Activated naive CD4-positive, alpha-beta T cell (primary cell): Measurements from ENCODE around the gene GATAD2A.

Experiments used
- DNase-seq, 4 experiments: peaks; one replicate each; lab custom pipeline; 2025; lab: John Stamatoyannopoulos, UW

The GATAD2A gene

DNA sequence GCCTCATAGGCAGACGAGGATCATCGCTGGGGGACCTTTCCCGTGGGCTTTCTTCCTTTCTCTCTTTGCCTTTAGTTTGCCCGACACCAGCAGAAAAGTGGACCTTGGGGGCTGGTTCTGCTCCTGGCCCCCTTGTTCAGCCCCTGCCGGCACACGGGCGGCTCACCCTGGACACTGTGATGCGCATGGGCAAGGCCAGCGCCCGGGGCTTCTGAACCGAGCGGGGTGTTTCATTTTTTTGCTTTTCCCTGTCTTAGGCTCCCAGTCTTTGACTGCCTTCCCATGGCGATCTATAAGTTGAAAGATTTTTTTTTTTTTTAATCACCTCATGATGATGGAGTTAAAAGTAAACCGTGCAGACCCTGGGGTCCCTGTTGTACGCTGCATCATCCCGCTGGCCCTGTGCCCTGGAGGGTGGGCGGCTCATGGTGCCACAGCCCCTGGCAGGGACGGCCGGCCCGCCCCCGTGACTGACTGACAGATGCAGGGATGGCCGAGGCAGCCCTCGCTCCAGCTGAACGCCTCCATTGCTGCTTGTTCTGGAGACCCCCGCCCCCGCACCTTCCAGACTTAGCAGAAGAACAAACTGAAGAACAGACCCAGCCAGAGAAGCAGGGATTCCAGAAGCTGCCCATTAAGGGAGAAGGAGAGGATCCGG lies 100.3 kb downstream of the GATAD2A start:
- DNase-seq, result no peak

DNA sequence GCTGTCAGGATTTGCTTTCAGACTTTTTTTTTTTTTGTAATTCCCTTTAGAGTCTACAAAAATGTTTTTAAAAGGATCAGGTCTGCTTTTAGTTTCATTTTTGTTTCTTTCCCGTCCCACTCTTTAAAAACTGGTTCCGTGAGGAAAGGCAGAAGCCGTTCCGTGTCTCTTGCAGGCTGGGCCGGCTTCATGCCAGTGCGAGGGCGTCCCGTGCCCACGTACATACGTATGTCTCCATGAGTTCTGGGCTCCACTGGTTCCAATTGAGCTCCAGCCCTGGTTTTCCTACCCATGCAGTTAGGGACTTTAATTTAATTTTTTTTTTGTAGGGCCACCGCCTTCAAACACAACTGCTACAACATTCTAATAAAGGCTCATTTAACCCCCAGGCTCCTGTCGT lies 101.1 kb downstream of the GATAD2A start:
- no peak for DNase-seq

DNA sequence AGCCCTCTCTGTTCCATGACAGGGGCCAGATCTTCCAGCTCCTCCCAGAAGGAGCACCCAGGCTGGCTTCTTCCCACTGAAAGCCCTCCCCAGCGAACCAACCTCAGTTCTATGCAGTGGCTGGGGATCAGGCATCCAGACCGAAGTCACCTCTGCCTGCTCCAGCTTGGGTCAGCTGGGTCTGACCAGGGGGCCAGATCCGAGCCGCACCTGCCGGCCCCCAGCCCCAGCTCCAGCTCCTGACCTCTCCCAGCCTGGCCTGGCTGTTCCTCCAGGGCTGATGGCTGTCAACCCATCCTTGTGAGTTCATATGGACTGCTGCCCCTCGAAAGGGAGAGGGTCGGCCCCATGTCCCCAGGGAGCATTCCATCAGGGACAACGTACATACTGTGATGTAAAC lies 101.9 kb downstream of the GATAD2A start:
- DNase-seq, result no peak

DNA sequence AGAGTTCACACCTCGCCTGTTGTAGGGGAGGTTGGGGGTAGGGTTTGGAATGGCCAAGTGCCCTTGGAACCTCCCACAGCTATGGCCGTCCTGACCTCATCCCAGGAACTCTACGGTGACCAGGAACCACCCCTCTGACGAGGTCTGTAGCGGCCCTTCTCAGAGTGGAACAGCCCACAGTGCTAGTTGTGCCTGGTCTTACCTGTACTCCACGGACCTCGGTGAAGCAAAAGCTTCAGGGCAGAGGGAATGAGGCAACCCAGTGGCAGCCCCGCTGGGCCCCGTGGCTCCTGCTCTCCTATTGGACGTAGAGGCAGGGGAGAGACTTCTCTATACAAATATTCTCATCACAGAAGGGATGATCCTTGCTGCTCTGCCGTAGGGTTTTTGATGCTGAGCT lies 102.7 kb downstream of the GATAD2A start:
- no peak for DNase-seq

DNA sequence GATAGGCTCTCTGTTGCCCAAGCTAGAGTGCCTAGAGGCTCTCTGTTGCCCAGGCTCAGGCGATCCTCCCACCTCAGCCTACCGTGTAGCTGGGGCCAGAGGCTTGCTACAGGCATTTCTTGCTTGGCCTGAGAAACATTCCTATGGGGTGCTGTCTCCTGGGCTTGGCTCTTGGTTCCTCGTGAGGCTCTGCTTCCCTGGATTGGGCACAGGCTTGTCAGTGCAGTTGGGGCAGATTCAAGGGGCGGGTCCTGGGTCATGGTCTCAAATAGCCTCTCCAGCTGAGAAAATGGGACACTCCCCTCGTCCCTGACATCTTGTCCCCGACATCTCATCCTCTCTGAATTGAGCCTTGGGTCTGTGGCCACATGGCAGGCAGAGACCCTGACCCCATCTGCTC lies 105.0 kb downstream of the GATAD2A start:
- DNase-seq, result no peak

DNA sequence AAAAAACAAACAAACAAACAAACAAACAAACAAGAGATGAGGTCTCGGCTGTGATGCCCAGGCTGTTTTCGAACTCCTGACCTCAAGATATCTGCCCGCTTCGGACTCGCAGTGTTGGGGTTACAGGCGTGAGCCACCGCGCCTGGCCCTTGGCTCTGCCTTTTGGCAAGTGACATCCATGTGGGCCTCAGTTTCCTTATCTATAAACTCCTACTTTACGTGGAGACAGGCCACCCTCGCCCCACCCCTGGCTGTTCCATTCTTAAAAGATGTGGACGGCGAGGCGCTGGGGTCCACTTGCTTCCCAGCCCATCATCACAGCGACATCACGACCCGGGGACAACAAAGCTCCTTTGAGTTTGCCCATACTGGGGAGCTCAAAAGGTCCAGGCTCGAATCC lies 108.2 kb downstream of the GATAD2A start:
- no peak for DNase-seq

DNA sequence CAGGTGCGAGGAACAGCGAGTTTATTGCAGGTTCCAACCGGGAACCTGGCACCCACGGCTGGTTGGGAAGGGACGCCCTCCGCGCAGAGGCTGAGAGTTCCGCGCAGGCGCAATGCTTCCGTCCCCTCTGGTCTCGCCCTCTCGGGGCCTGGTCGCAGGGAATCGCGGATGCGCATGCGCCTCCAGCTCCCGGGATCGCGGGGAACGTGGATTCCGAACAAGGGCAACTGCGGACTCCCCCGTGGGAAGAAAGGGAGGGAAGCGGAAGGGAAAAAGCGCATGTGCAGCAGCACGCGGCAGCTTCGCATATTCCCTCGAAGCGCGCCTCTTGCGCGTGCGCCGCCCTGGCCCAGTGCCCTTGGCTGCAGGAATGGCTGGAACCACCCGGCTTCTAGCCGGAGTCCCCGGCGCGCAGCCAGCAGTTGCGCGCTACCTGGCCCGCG lies 108.8 kb downstream of the GATAD2A start:
- DNase-seq, result peak in 1 of 4 experiments; percentile 13

DNA sequence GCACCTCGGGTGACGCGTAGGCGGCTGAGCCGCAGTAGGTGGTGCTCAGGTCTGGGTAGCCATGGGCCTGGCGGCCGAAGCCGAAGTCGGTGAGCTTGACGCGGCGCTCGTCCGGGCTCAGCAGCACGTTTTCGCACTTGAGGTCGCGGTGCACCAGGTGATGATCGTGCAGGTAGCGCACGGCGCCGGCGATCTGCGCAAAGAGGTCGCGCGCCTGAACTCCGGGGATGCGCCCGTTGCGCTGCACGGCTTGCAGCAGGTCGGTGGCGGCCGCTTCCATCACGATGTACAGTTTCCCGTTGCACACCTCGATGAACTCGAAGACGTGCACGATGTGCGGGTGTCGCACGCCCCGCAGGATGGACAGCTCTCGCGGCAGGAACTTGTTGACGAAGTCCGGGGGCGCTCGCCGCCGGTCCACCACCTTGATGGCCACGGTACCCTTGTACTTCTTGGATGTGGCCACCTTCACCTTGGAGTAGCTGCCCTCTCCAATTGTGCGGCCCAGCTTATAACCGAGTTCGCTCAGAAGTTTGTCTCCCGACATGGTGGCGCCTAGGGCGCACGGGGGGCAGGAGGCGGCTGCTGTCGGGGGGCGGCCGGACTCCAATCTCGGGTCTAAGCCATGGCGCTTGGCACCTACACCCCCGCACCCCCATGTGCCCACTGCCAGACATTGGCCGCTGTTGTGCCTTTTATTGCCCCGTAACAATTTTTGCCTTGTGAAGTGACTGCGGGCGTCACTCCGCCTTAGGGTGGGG lies 109.6 kb downstream of the GATAD2A start, which contains the start of gene TSSK6:
TSS of gene TSSK6 (minus strand) at position 668 of the 761 bp plus-strand sequence. CDS start at position 547, 121 bp downstream.
- no peak for DNase-seq

DNA sequence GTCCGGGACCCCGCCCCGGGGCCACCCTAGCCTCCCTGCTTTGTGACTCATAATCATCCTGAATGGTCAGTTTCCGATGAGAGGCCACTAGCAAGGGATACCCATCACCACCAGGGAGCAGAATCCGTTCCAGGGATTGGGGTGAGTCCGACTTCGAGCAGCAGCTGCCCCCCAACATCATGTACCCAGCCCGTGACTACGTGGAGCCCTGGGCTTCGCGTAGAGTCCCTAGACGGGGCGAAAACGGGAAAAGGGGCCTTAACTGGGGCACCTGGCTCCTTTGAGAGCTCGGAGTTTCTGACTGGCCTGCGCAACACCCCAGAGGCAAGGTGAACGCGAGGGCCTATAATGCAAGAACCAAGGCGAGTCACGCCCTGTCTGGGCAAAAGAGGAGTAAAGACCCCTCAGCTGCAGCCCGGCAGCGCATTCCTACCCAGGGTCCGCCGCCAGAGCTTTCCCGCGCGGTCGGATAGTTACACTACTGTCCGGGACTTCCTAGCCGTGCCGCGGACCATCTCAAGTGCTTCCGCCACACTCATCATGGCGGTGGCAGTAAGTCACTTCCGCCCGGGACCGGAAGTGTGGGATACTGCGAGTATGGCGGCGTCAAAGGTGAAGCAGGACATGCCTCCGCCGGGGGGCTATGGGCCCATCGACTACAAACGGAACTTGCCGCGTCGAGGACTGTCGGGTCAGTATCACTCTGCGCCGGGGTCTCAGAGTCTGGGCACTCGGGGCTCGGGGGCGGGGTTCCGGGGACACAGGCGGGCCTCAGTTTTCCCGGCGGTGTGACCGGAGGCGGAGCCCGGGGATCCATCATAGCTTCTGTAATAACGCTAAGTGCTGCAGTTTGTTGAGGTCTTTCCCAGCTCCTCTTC lies 110.4 kb downstream of the GATAD2A start, which contains the start of gene NDUFA13:
TSS of gene NDUFA13 (plus strand) at position 584 of the 878 bp plus-strand sequence. CDS start at position 598, 14 bp downstream.
- DNase-seq, result peak; percentile 87 to 96 (median 92)

DNA sequence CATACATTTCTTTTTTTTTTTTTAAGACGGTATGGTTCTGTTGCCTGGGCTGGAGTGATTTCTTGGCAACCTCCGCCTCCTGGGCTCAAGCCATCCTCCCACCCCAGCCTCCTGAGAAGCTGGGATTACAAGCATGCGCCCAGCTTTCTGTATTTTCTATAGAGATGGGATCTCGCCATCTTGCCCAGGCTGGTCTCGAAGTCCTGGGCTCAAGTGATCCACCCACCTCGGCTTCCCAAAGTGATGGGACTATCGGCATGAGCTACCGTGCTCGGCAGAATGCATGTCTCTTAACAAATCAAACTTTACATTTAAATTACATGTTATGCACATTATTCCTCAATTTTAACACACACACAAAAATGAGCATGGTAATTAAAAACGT lies 111.8 kb downstream of the GATAD2A start:
- no peak for DNase-seq

DNA sequence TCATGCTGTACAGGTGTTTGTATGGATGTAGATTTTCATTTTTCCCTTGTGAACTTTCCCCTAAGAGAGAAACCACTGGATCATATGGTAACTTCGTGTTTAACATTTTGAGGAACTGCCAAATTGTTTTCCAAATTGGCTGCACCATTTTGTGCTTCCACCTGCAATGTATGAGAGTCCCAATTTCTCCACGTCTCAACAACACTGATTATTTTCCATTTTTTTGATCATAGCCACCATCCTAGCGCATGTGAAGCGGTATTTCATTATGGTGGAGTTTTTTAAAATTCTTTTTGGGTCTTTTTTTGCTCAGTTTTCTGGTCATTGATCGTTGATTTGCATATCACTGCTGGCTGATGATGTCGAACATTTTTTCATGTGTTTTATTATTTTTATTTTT lies 115.5 kb downstream of the GATAD2A start:
- no peak for DNase-seq

DNA sequence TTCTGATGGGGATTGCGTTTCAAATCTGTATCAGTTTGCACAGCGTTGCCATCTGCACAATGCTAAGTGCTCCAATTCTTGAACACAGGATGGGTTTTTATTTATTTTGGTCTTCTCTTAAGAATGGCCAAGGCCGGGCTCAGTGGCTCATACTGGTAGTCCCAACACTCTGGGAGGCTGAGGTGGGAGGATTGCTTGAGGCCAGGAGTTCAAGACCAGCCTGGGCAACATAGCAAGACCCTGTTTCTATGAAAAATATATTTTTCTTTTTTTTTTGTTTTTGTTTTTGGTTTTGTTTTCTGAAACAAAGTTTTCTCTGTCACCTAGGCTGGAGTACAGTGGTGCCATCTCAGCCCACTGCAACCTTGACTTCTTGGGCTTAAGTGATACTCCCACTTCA lies 117.7 kb downstream of the GATAD2A start:
- no peak for DNase-seq

DNA sequence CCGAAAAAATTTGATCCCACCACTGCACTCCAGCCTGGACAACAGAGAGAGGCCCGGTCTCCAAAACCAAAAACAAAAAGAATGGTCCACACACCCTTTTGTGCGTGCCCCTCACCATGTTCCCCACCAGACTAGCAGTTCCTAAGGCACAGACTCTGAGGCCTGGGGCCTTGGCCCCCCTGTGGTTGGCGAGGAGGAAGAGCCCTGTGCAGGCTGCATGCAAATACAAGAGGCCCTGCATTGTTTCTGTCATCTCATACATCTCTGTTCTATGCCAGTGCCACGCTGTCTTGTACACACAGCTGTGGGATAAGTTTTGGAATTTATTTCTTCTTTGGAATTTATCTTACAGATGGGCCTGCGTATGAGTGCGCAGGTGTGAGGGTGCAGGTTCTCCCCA lies 118.6 kb downstream of the GATAD2A start:
- DNase-seq, result no peak

DNA sequence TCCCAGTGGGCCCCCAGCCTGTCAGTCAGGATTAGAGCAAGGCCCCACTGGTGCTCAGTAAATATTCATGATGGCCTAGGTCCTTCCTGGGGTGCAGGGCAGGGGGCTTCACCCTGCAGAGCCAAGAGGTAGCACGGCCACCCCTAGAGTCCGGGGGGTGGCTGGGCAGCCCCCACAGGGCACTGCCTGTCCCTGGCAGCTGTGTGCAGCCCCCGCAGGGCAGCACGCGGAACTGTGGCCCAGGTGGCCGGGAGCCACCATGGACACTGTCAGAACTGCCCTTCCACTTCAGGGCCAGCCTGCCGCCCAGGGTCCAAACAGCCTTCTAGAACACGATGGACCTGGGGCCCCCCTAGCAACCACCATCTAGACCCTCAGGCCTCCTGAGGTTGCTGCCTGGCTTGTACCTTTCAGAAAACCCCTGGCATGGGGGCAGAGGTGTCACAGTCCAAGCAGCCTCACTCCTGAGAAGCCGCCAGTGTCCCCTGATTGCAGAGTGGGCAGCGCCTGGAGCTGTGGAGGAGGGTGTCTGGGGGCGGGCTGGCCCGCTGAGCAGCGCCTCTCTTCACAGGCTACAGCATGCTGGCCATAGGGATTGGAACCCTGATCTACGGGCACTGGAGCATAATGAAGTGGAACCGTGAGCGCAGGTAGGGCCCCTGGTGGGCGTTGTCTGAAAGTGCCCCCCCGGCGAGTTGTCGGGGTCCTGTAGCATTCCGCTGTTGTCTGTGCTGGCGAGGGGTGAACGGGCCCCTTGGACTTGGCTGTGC lies 120.3 kb downstream of the GATAD2A start:
- no peak for DNase-seq

DNA sequence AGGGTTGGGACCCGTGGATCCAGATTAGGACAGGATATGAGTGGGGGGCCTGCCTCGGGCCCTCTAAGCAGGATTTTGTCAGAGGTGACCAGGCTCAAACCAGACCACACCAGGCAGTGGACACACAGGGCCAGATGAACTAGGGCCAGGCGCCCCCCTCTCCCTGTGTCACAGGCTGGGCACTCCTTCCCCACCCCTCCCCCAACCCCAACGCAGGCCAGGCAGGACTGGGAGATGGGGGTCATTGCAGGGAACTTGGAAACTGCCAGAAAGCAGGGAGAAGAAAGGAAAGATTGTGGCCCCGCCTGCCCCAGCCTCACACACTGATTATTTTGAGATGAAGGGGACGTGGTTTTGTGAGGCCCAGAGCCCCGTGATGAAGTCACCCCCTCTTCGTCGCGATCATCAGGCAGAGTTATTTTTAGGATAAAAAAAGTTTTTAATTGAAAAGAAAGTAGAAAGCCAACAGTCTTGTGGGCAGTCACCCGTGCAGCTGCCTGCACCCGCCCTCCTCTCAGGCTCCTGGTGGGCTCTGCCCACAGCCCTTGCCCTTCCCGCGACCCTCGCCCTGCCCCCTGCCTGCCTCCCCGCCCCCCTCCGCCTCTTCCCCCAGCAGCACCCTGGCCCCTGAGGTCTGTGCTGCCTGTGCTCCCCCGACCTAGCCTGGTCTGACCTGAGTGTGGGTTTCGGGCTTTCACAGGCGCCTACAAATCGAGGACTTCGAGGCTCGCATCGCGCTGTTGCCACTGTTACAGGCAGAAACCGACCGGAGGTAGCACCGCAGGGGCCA lies 121.3 kb downstream of the GATAD2A start:
- no peak for DNase-seq

DNA sequence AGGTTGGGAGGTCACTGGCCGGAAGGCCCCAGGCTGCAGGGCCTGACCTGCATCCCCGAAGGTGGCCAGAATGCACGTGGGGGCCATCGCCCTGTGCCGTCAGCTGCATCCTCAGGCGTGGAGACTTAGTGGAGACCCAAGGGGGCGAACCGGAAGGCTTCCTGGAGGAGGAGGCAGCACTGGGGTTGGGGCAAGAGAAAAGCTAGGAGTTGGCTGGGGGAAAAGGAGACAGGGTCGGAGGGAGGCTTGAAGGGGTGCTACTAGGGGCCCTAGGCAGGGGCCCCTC lies 121.8 kb downstream of the GATAD2A start:
- DNase-seq, result no peak

DNA sequence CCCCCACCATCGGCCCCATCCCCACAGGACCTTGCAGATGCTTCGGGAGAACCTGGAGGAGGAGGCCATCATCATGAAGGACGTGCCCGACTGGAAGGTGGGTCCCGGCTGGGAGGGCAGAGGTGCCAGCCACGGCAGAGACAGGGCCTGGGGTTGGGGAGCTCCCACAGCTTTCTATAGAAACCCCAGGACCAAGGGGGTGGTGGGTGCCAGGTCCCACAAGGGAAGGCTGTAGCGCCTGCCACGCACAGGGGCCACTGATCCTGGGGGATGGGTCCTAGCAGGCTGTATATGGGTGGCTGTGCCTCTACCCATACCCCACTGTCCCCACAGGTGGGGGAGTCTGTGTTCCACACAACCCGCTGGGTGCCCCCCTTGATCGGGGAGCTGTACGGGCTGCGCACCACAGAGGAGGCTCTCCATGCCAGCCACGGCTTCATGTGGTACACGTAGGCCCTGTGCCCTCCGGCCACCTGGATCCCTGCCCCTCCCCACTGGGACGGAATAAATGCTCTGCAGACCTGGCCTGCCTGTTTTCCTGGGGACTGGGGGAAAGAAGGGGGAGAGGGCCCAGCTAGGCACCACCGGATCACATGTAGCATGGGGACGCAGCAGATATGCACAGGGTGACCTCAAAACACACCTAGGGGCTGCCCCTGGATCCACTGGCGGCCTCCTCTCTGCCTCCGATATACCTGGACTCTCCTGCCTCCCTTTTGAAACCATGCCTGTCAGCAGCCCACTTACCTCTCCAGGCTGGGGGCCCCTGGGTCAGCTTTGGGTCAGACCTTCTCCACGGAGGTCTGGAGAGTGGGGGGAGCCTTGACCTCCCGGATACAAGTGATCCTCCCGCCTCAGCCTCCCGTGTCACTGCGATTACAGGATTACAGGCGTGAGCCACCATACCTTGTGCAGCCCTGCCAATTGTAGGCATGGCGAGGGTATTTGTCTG lies 122.5 kb downstream of the GATAD2A start:
- no peak for DNase-seq

DNA sequence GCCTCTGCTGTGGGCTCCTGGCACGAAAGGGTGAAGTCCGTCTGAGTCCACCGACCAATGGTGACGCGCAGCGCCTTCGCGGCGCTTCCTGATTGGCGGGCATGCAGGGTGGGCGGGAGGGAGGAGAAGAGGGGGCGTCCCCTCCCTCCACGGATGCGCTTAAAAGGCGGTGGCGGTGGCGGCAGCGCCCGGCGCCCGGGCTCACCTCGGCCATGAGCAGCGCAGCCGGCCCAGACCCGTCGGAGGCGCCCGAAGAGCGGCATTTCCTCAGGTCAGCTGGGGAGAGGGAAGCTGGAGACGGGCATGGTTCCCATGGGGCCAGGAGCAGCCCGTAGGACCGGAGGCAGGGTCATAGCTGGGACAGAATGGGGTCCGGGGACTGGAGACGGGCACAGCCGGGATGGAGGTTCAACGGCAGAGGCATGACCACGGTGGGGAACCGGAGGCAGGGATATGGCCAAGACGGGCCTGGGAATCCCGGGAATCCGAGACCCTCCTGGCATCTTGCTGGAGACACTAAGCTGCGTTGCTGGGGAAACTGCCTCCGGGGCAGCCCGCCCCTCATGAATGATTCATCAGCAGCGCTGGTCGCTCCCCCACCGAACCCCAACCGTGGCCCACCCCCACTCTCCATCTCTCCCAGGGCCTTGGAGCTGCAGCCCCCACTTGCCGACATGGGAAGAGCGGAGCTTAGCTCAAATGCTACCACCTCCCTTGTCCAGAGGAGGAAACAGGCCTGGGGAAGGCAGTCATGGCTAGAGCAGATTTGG lies 123.4 kb downstream of the GATAD2A start, which contains the start of gene YJEFN3:
TSS of gene YJEFN3 (plus strand) at position 191 of the 770 bp plus-strand sequence. CDS start at position 213, 22 bp downstream.
- DNase-seq, result no peak
